GM11168 (cell line): ENCODE results near the gene PODN.

Experiments
- in situ Hi-C: fragments of 300-500 bp; cut with MboI; formaldehyde crosslinking; loops from one replicate; pipeline ENCODE4 v1.12.0; 2022; ENCODE audit warnings: low sequenced_read_pairs; ENCODE audit not compliant: unreplicated experiment

PODN gene

GRCh38 chr1:53110370-53111072 is 48.5 kb downstream of the PODN start:
- in situ Hi-C loops, result no loop called here

GRCh38 chr1:53111073-53111556 is 49.1 kb downstream of the PODN start:
- in situ Hi-C loops, result no loop called here

- in situ Hi-C loops, result no loop called here
These were observed 49.7 kb downstream of the PODN start for GRCh38 chr1:53111693-53112092.

GRCh38 chr1:53112271-53112774 is 50.3 kb downstream of the PODN start:
- in situ Hi-C loops, result no loop called here

GRCh38 chr1:53112861-53113260 is 50.8 kb downstream of the PODN start:
- in situ Hi-C loops, result no loop called here

- in situ Hi-C loops, result no loop called here
These were observed 52.1 kb downstream of the PODN start for GRCh38 chr1:53114090-53114489.

GRCh38 chr1:53114581-53115400 is 52.8 kb downstream of the PODN start:
- in situ Hi-C loops, result no loop called here

GRCh38 chr1:53115403-53116306 is 53.6 kb downstream of the PODN start:
- in situ Hi-C loops, result no loop called here

- in situ Hi-C loops, result no loop called here
These were observed 54.3 kb downstream of the PODN start for GRCh38 chr1:53116307-53116810.

- in situ Hi-C loops, result no loop called here
These were observed 55.1 kb downstream of the PODN start for GRCh38 chr1:53116933-53117600.

GRCh38 chr1:53117836-53118235 is 55.8 kb downstream of the PODN start:
- in situ Hi-C loops, result no loop called here

- in situ Hi-C loops, result no loop called here
These were observed 58.6 kb downstream of the PODN start for GRCh38 chr1:53120659-53121058.

- in situ Hi-C loops, result no loop called here
These were observed 59.5 kb downstream of the PODN start for GRCh38 chr1:53121319-53122172.

GRCh38 chr1:53122201-53122885 is 60.3 kb downstream of the PODN start:
- in situ Hi-C loops, result no loop called here

GRCh38 chr1:53122961-53123413 is 61.0 kb downstream of the PODN start:
- in situ Hi-C loops, result no loop called here

- in situ Hi-C loops, result no loop called here
These were observed 61.6 kb downstream of the PODN start for GRCh38 chr1:53123453-53124140.

GRCh38 chr1:53125122-53125521 is 63.1 kb downstream of the PODN start:
- in situ Hi-C loops, result no loop called here
